WTC11 (cell line): Measurements from ENCODE around the gene ZC3H12C. TPM values are rescaled to one million over a fixed set of nuclear protein-coding genes. Genes with fewer than 3 reads are reported as not detected.

Experiments used
- ATAC-seq: fragments of 200-7000 bp; cut with Tn5 transposase; 2 replicates; pipeline ENCODE4 v1.10.0; 2021; ENCODE audit warnings: mild to moderate bottlenecking, moderate library complexity
- CTCF ChIA-PET: fragments of 300-600 bp; sonication (Branson Sonifier 250); formaldehyde crosslinking; loops from one replicate; lab custom pipeline; 2021; ENCODE audit warnings: antibody characterized with exemption; lab: Charles Lee
- POLR2A ChIA-PET: fragments of 350-600 bp; sonication (Branson Sonifier 250); formaldehyde crosslinking; loops from one replicate; lab custom pipeline; 2021; ENCODE audit warnings: antibody characterized with exemption; lab: Charles Lee
- DNase-seq: peaks from one replicate; pipeline ENCODE4 v3.0.0; 2021; ENCODE audit warnings: low spot score
- H3K27ac Mint-ChIP-seq: 2 replicates; pipeline ENCODE4 v1.8.0; 2021; ENCODE audit warnings: mixed read lengths
- H3K27me3 Mint-ChIP-seq: 2 replicates; pipeline ENCODE4 v1.8.0; 2021; ENCODE audit warnings: low read depth, mild to moderate bottlenecking, moderate library complexity, mixed read lengths
- H3K36me3 Mint-ChIP-seq: 2 replicates; pipeline ENCODE4 v1.8.0; 2021; ENCODE audit warnings: mixed read lengths
- H3K4me1 Mint-ChIP-seq: 2 replicates; pipeline ENCODE4 v1.8.0; 2022; ENCODE audit warnings: mixed read lengths
- H3K4me3 Mint-ChIP-seq: 2 replicates; pipeline ENCODE4 v1.8.0; 2021; ENCODE audit warnings: mild to moderate bottlenecking, moderate library complexity, mixed read lengths
- H3K9me3 Mint-ChIP-seq: 2 replicates; pipeline ENCODE4 v1.8.0; 2021; ENCODE audit warnings: mixed read lengths
- ELF4 ChIP-seq: sonication (generic); formaldehyde crosslinking; IDR thresholded peaks from 2 replicates; pipeline ENCODE4 v1.8.1; 2022; ENCODE audit warnings: low read depth, mild to moderate bottlenecking, moderate library complexity, missing genetic modification reagents
- FOXK1 ChIP-seq: sonication (generic); formaldehyde crosslinking; IDR thresholded peaks from 2 replicates; pipeline ENCODE4 v1.8.0; 2022; ENCODE audit warnings: mild to moderate bottlenecking, moderate library complexity, missing genetic modification reagents
- GTF2I ChIP-seq: fragments of 250-450 bp; sonication (Bioruptor Pico); conservative IDR thresholded peaks from 2 replicates; pipeline ENCODE4 v1.4.0; 2021; ENCODE audit warnings: mild to moderate bottlenecking
- HMGA2 ChIP-seq: fragments of 250-450 bp; sonication (Bioruptor Pico); IDR thresholded peaks from 2 replicates; pipeline ENCODE4 v1.4.0; 2021; ENCODE audit warnings: mild to moderate bottlenecking, moderate library complexity
- JUN ChIP-seq: sonication (generic); formaldehyde crosslinking; IDR thresholded peaks from 2 replicates; pipeline ENCODE4 v1.8.0; 2023; ENCODE audit warnings: mild to moderate bottlenecking, missing genetic modification reagents
- NFYB ChIP-seq: sonication (generic); formaldehyde crosslinking; conservative IDR thresholded peaks from 2 replicates; pipeline ENCODE4 v1.8.0; 2022; ENCODE audit warnings: low read depth, missing genetic modification reagents
- OVOL2 ChIP-seq: fragments of 250-450 bp; sonication (Bioruptor Pico); IDR thresholded peaks from 2 replicates; pipeline ENCODE4 v1.9.0; 2021; ENCODE audit warnings: mild to moderate bottlenecking, borderline replicate concordance
- RORB ChIP-seq: fragments of 250-450 bp; sonication (Bioruptor Pico); IDR thresholded peaks from 2 replicates; pipeline ENCODE4 v1.9.0; 2021; ENCODE audit warnings: mild to moderate bottlenecking
- TCF7 ChIP-seq: sonication (generic); formaldehyde crosslinking; IDR thresholded peaks from 2 replicates; pipeline ENCODE4 v1.8.0; 2022; ENCODE audit warnings: mild to moderate bottlenecking, low read depth, missing genetic modification reagents, moderate library complexity
- TEAD1 ChIP-seq: sonication (generic); formaldehyde crosslinking; IDR thresholded peaks from 2 replicates; pipeline ENCODE4 v1.8.0; 2022; ENCODE audit warnings: mild to moderate bottlenecking, missing genetic modification reagents
- ZBTB21 ChIP-seq: sonication (generic); formaldehyde crosslinking; IDR thresholded peaks from 2 replicates; pipeline ENCODE4 v1.8.1; 2023; ENCODE audit warnings: mild to moderate bottlenecking, missing genetic modification reagents, borderline replicate concordance
- ZNF121 ChIP-seq: sonication (generic); formaldehyde crosslinking; IDR thresholded peaks from 2 replicates; pipeline ENCODE4 v1.8.0; 2023; ENCODE audit warnings: missing genetic modification reagents
- ZNF263 ChIP-seq: sonication (generic); formaldehyde crosslinking; IDR thresholded peaks from 2 replicates; pipeline ENCODE4 v1.8.1; 2022; ENCODE audit warnings: low read depth, mild to moderate bottlenecking, moderate library complexity, missing genetic modification reagents
- total RNA-seq: library from RNA; stranded (reverse); gene quantifications from 3 replicates; pipeline ENCODE4 v1.2.3, GENCODE V29; 2021
- TF ChIP-seq, protein P1 (sequence below): sonication (generic); formaldehyde crosslinking; IDR thresholded peaks from 2 replicates; pipeline ENCODE4 v1.8.0; 2022; ENCODE audit warnings: missing genetic modification reagents
- TF ChIP-seq, protein P2 (sequence below): fragments of 250-450 bp; sonication (Bioruptor Pico); IDR thresholded peaks from 2 replicates; pipeline ENCODE4 v1.8.0; 2021; ENCODE audit warnings: mild to moderate bottlenecking
- TF ChIP-seq, protein P3 (sequence below): sonication (generic); formaldehyde crosslinking; IDR thresholded peaks from 2 replicates; pipeline ENCODE4 v1.8.1; 2023; ENCODE audit warnings: mild to moderate bottlenecking, missing genetic modification reagents
- TF ChIP-seq, protein P4 (sequence below): sonication (generic); formaldehyde crosslinking; IDR thresholded peaks from 2 replicates; pipeline ENCODE4 v1.8.0; 2023; ENCODE audit warnings: missing genetic modification reagents, mild to moderate bottlenecking, borderline replicate concordance
- TF ChIP-seq, protein P5 (sequence below): fragments of 250-450 bp; sonication (Bioruptor Pico); conservative IDR thresholded peaks from 2 replicates; pipeline ENCODE4 v1.9.0; 2021; ENCODE audit warnings: mild to moderate bottlenecking
- TF ChIP-seq, protein P6 (sequence below): sonication (generic); formaldehyde crosslinking; IDR thresholded peaks from 2 replicates; pipeline ENCODE4 v1.8.1; 2022; ENCODE audit warnings: missing genetic modification reagents, borderline replicate concordance
- TF ChIP-seq, protein P7 (sequence below): sonication (generic); formaldehyde crosslinking; IDR thresholded peaks from 2 replicates; pipeline ENCODE4 v1.8.0; 2022; ENCODE audit warnings: mild to moderate bottlenecking, missing genetic modification reagents

ZC3H12C gene
- total RNA-seq, 1 experiment from 2014 or later = 2.4 TPM

DNA sequence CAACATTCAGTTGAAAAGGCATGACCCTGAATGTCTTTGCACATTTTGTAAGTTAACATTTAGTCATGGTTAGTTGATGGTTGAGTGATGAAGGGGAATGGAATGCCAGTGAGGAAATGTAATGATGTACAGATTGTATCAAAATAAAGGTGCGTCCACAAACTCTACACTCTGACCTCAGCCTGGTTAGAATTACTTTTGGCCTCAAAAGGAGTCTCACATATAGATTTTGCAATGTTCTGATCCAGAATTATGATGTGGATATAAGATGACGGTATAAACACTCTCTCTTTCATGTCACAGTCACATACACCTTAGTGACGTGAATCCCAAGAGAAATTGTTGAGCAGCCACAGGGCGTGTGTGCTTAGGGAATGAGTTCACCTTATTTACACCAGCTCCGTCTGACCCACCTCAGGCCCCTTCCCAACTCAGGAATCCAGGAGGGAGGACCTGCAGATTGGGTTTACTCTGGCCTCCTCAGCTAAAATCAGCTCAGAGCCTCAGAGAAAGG, 103.1 kb downstream of the ZC3H12C start (continued):
- TF ChIP-seq, protein P1, sequence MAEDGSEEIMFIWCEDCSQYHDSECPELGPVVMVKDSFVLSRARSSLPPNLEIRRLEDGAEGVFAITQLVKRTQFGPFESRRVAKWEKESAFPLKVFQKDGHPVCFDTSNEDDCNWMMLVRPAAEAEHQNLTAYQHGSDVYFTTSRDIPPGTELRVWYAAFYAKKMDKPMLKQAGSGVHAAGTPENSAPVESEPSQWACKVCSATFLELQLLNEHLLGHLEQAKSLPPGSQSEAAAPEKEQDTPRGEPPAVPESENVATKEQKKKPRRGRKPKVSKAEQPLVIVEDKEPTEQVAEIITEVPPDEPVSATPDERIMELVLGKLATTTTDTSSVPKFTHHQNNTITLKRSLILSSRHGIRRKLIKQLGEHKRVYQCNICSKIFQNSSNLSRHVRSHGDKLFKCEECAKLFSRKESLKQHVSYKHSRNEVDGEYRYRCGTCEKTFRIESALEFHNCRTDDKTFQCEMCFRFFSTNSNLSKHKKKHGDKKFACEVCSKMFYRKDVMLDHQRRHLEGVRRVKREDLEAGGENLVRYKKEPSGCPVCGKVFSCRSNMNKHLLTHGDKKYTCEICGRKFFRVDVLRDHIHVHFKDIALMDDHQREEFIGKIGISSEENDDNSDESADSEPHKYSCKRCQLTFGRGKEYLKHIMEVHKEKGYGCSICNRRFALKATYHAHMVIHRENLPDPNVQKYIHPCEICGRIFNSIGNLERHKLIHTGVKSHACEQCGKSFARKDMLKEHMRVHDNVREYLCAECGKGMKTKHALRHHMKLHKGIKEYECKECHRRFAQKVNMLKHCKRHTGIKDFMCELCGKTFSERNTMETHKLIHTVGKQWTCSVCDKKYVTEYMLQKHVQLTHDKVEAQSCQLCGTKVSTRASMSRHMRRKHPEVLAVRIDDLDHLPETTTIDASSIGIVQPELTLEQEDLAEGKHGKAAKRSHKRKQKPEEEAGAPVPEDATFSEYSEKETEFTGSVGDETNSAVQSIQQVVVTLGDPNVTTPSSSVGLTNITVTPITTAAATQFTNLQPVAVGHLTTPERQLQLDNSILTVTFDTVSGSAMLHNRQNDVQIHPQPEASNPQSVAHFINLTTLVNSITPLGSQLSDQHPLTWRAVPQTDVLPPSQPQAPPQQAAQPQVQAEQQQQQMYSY (CRISPR knock-in tag) = no peak
- TF ChIP-seq, protein P2, sequence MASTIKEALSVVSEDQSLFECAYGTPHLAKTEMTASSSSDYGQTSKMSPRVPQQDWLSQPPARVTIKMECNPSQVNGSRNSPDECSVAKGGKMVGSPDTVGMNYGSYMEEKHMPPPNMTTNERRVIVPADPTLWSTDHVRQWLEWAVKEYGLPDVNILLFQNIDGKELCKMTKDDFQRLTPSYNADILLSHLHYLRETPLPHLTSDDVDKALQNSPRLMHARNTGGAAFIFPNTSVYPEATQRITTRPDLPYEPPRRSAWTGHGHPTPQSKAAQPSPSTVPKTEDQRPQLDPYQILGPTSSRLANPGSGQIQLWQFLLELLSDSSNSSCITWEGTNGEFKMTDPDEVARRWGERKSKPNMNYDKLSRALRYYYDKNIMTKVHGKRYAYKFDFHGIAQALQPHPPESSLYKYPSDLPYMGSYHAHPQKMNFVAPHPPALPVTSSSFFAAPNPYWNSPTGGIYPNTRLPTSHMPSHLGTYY (CRISPR knock-in tag) = no peak
- TF ChIP-seq, protein P3, sequence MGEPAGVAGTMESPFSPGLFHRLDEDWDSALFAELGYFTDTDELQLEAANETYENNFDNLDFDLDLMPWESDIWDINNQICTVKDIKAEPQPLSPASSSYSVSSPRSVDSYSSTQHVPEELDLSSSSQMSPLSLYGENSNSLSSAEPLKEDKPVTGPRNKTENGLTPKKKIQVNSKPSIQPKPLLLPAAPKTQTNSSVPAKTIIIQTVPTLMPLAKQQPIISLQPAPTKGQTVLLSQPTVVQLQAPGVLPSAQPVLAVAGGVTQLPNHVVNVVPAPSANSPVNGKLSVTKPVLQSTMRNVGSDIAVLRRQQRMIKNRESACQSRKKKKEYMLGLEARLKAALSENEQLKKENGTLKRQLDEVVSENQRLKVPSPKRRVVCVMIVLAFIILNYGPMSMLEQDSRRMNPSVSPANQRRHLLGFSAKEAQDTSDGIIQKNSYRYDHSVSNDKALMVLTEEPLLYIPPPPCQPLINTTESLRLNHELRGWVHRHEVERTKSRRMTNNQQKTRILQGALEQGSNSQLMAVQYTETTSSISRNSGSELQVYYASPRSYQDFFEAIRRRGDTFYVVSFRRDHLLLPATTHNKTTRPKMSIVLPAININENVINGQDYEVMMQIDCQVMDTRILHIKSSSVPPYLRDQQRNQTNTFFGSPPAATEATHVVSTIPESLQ = no peak
- TF ChIP-seq ZNF121 (CRISPR knock-in tag) (no peak), NFYB (CRISPR knock-in tag) (no peak), ZNF263 (CRISPR knock-in tag) (no peak), HMGA2 (CRISPR knock-in tag) (no peak), GTF2I (CRISPR knock-in tag) (no peak), TEAD1 (CRISPR knock-in tag) (no peak)

DNA sequence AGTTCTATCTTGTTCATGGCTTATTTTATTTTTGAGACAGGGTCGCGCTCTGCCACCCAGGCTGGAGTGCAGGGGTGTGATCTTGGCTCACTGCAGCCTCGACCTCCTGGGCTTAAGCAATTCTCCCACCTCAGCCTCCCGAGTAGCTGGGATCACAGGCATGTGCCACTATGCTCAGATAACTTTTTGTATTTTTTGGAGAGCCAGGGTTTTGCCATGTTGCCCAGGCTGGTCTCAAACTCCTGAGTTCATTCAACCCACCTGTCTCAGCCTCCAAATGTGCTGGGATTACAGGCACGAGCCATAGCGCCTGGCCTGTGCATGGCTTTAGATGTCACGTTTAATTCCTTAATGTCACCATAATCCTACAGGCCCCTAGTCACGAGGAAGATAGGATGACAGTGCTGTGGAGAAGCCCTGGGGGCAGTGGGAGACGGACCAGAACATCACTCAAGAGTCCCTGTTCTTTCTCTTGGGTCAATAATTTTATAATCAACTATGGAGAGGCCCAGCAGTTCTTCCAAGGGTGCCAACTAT, 103.8 kb downstream of the ZC3H12C start:
- ChIA-PET CTCF (interaction anchor here (1.5 kb wide), 1 partner anchor 239 kb away, joined by 6 read pairs; no protein-coding TSS in a partner anchor), POLR2A (no interaction called here)
- peaks cover 19% of the 10 kb centered on the region for H3K4me1 Mint-ChIP-seq
- DNase-seq (no peak), ATAC-seq (no peak)
- H3K36me3 Mint-ChIP-seq = no peaks in the 10 kb centered on the region
- no peak overlapping the region for H3K27ac Mint-ChIP-seq
- no peaks in the 10 kb centered on the region for H3K27me3 Mint-ChIP-seq
- H3K4me3 Mint-ChIP-seq = no peak overlapping the region
- H3K9me3 Mint-ChIP-seq = peaks cover 13% of the 10 kb centered on the region
- TF ChIP-seq, protein P4, sequence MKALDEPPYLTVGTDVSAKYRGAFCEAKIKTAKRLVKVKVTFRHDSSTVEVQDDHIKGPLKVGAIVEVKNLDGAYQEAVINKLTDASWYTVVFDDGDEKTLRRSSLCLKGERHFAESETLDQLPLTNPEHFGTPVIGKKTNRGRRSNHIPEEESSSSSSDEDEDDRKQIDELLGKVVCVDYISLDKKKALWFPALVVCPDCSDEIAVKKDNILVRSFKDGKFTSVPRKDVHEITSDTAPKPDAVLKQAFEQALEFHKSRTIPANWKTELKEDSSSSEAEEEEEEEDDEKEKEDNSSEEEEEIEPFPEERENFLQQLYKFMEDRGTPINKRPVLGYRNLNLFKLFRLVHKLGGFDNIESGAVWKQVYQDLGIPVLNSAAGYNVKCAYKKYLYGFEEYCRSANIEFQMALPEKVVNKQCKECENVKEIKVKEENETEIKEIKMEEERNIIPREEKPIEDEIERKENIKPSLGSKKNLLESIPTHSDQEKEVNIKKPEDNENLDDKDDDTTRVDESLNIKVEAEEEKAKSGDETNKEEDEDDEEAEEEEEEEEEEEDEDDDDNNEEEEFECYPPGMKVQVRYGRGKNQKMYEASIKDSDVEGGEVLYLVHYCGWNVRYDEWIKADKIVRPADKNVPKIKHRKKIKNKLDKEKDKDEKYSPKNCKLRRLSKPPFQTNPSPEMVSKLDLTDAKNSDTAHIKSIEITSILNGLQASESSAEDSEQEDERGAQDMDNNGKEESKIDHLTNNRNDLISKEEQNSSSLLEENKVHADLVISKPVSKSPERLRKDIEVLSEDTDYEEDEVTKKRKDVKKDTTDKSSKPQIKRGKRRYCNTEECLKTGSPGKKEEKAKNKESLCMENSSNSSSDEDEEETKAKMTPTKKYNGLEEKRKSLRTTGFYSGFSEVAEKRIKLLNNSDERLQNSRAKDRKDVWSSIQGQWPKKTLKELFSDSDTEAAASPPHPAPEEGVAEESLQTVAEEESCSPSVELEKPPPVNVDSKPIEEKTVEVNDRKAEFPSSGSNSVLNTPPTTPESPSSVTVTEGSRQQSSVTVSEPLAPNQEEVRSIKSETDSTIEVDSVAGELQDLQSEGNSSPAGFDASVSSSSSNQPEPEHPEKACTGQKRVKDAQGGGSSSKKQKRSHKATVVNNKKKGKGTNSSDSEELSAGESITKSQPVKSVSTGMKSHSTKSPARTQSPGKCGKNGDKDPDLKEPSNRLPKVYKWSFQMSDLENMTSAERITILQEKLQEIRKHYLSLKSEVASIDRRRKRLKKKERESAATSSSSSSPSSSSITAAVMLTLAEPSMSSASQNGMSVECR = no peak
- TF ChIP-seq FOXK1 (CRISPR knock-in tag) = no peak
- no peak for TF ChIP-seq OVOL2 (CRISPR knock-in tag)
- TF ChIP-seq ELF4 (CRISPR knock-in tag) = no peak
- TF ChIP-seq RORB (CRISPR knock-in tag) = no peak
- TF ChIP-seq, protein P5, sequence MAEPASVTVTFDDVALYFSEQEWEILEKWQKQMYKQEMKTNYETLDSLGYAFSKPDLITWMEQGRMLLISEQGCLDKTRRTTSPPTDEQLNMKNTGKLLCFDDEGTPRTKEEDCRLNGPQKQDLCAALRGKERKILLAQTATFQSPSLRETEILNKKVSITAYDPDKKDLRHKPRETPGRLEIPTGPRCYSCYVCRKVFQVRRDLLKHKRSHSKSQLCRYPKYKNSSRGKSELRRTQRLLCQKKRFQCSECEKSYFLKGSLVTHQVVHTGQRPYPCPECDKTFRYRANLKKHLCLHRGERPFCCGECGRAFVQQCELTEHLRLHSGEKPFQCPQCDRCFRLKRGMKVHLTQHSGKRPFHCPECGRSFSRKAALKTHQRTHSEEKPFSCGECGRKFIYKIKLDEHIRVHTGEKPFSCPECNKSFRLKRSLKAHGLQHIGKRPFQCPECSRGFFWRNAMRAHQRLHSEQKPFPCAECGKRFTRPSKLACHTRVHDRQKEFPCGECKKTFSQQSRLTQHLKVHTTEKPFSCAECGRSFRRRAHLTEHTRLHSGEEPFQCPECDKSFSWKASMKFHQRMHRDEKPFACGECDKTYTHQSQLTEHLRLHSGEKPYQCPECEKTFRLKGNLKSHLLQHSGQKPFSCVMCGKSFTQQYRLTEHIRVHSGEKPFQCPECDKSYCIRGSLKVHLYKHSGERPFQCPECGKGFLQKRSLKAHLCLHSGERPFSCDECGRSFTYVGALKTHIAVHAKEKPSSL = no peak
- no peak for TF ChIP-seq ZBTB21 (CRISPR knock-in tag)
- TF ChIP-seq TCF7 (CRISPR knock-in tag) = no peak
- TF ChIP-seq JUN (CRISPR knock-in tag) = no peak
- no peak for TF ChIP-seq HMGA2 (CRISPR knock-in tag)
- TF ChIP-seq, protein P6, sequence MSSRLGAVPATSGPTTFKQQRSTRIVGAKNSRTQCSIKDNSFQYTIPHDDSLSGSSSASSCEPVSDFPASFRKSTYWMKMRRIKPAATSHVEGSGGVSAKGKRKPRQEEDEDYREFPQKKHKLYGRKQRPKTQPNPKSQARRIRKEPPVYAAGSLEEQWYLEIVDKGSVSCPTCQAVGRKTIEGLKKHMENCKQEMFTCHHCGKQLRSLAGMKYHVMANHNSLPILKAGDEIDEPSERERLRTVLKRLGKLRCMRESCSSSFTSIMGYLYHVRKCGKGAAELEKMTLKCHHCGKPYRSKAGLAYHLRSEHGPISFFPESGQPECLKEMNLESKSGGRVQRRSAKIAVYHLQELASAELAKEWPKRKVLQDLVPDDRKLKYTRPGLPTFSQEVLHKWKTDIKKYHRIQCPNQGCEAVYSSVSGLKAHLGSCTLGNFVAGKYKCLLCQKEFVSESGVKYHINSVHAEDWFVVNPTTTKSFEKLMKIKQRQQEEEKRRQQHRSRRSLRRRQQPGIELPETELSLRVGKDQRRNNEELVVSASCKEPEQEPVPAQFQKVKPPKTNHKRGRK = no peak
- TF ChIP-seq, protein P7, sequence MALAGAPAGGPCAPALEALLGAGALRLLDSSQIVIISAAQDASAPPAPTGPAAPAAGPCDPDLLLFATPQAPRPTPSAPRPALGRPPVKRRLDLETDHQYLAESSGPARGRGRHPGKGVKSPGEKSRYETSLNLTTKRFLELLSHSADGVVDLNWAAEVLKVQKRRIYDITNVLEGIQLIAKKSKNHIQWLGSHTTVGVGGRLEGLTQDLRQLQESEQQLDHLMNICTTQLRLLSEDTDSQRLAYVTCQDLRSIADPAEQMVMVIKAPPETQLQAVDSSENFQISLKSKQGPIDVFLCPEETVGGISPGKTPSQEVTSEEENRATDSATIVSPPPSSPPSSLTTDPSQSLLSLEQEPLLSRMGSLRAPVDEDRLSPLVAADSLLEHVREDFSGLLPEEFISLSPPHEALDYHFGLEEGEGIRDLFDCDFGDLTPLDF (CRISPR knock-in tag) = no peak
